ENCODE data around the gene NSUN4.

DNA sequence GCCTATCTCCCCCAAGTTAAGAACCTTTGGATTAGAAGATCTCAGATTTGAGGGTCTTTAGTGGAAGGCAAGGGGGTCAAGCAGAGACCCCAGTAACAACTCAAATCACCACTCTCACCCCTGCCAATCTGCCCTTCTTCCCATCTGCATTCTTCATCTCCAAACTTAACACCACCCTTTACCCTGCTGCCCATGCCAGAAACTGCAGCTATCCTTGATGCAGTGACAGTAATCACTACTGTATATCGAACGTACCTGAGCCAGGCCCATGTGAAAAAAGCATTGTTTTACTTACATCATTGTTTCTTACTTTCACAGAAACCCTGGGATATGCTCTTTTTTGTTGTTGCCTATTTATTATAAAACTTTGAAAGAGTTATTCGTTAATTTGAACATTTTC, 26.5 kb downstream of the NSUN4 start:
- no peak for TF ChIP-seq POLR2AphosphoS5 (IDR thresholded peaks at IDR 0.05; ENCODE audit: borderline replicate concordance, low read depth, low read length)
- no peak for TF ChIP-seq EZH2 (IDR thresholded peaks at IDR 0.05)
- TF ChIP-seq FOXP2 (optimal IDR thresholded peaks at IDR 0.05; ENCODE audit: control extremely low read depth, extremely low read length, insufficient read depth): no peak
